SK-N-DZ (cell line): Measurements from ENCODE around the gene NAP1L4.

Experiments used
- DNase-seq: peaks from one replicate; pipeline ENCODE4 v3.0.0-alpha.2; 2015; ENCODE audit warnings: low spot score

The NAP1L4 gene

GRCh38 chr11:2926611-2927051 lies 65.5 kb downstream of the NAP1L4 start:
- no peak for DNase-seq

DNA sequence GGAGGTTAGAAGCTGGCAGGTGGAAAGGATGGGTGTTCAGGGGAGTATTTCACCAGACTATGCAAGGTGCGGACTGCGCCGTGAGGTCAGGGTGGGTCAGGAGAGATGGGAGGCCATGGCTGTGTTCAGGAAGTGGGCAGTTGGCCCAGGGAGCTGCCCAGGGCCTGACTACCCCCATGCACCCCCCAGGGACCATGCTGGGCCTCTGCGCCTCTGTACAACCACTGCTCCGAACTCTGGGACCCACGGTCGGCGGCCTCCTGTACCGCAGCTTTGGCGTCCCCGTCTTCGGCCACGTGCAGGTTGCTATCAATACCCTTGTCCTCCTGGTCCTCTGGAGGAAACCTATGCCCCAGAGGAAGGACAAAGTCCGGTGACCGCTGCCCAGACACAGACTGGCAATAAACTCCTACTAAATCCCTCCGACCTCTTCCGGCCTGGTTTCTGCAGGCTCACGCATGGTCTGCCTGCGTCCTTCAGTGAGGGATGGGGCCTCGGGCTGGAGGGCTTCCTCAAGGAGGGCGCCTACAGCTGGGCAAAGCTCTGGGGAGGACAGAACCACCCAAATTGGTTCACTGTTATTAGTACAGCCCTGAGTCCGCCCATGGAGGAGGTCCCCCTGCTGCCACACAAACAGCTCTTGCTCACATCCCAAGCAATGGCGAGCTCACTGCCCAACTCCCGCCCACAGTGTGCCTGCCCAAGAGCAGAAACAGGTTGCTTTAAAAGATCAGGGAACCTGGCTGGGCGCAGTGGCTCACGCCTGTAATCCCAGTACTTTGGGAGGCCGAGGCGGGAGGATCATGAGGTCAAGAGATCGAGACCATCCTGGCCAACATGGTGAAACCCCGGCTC lies 67.1 kb downstream of the NAP1L4 start:
- no peak for DNase-seq

- DNase-seq = no peak
These were observed 67.7 kb downstream of the NAP1L4 start for GRCh38 chr11:2924381-2924780.

- no peak for DNase-seq
These were observed 68.4 kb downstream of the NAP1L4 start for GRCh38 chr11:2923446-2924375.

DNA sequence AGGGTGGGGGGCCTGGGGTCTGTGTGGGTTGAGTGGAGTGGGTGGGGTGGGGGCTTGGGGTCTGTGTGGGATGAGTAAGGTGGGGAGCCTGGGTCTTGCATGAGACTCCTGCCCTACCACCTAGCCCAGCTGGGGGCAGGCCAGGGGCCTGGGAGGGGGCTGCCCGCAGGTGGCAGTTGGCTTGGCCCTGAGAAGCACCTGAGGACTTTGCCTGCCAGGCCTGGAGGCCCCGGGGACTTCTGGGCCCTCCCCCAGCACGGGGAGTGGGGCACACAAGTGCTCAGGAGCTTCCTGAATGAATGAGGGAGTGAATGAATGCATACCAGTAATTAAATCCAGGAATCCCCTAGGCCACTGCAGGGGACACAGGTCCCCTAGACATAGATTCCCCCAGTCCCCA lies 69.5 kb downstream of the NAP1L4 start:
- no peak for DNase-seq

- no peak for DNase-seq
These were observed 70.2 kb downstream of the NAP1L4 start for GRCh38 chr11:2921742-2922493.

DNA sequence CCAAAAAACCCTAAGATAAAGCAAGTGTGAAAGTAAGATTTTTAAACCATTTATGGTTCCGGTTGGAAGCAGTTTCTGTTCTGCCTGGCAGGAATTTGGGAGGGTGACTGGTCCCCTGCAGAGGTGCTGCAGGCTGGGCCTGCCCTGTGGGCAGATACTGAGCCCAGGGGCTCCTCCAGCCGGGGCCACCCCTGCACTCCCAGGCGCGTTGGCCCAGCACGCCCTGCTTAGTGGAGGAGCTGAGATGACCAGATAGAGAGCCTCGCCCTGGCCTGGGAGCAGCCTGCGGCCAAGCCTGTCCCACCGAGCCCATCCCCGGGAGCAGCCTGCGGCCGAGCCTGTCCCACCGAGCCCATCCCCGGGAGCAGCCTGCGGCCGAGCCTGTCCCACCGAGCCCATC lies 70.9 kb downstream of the NAP1L4 start:
- no peak for DNase-seq

DNA sequence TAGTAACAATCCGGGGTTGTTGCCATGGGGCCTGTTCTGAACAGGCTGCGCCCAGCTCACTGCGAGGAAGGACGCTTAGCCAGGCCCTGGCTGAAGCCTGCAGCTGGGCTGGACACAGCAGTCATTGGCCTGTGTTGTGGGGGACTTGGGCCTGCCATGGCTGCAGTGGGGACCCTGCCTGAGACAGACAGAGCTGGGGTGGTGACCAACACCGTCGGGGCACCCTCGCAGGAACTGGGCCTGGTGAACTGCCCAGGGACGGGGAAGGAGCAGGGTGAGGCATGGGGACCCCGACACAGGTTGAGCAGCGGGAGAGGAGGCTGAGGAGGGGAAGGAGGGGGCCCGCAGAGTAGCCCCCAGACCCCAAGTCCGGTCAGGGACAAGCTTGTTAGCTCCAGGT lies 71.8 kb downstream of the NAP1L4 start:
- DNase-seq = no peak

DNA sequence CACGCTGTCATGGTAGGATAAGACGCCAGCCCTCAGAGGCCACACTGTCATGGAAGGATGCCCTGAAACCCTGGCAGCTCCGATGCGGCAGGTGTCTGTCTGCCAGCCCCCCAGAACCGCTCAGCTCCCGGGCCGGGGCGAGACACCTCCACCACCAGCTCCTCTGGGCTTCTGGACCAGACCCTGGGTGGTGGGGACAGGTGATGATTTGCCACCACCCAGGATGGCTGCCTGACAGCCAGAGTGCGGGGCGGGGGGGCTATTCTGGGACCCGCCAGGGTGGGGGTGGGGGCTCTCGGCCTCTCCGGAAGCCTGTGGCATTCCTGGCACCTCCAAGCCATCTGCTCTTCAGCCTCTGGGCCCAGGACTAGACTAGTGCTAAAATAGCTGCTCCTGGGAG lies 72.3 kb downstream of the NAP1L4 start:
- DNase-seq = no peak

GRCh38 chr11:2919188-2919587 lies 72.9 kb downstream of the NAP1L4 start:
- no peak for DNase-seq

DNA sequence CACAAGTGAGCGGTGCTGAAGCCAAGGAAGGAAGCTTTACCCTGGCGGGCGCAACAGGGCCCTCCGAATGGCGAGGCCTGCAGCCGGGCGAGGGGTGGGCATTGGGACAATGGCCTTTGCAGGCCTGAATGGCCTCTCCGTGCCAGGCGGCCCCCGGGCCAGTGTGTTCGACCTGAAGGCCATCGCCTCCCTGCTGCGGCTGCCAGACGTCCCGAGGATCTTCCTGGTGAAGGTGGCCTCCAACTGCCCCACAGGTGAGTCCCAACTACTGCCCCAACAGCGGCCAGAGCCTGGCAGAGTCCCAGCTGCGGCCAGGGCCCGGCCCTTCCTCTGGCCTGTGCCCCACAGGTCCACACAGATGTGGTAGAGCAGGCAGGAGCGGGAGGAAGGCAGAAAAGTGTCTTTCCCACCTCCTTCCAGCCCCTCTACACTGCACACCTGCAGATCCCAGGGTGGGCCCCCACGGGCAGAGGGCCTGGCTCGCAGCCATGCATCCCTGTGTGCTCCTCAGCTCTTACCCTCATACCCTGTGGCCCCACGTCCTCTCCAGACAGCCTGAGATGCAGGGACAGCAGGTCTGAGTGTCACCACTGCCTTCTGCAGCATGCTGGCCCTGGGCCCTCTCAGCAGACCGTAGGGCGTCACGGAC lies 74.2 kb downstream of the NAP1L4 start:
- DNase-seq = no peak

GRCh38 chr11:2916892-2917645 lies 75.1 kb downstream of the NAP1L4 start:
- no peak for DNase-seq

GRCh38 chr11:2916114-2916891 lies 75.8 kb downstream of the NAP1L4 start:
- DNase-seq = no peak

GRCh38 chr11:2915473-2915872 lies 76.7 kb downstream of the NAP1L4 start:
- no peak for DNase-seq

DNA sequence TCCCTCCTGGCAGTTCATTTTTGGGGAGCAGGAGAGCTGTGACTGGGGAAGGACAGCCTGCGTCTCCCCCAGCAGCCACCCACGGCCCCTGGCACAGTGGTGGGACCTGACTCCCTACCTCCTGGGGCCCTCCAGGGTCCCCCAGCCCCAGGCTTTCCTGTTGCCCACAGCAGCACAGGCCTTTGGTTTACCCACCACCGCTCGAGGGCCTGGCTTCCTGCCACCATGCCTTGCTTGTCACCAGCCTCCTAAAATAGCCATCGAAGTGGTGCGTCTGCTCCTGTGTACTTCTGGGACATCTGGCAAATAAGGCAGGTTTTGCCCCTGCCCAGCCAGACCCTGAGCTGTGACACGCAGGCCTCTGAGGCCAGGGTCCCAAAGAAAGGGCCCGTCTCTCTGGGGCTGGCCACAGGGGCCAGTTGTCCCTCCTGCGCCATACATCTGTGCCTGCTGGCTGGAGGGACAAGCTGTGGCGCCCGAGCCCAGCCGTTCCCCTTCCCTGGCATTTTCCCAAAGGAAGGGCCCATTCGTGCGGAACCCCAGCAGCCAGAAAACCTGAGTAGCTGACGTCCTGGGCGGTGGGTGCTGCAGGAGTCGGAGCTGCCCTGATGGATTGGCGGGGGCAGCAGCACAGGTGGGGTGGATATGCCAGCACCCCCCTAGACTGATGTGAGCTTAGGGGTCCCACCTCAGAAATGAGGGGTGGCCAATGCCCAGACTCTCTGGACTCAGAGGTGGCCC lies 77.5 kb downstream of the NAP1L4 start:
- no peak for DNase-seq

DNA sequence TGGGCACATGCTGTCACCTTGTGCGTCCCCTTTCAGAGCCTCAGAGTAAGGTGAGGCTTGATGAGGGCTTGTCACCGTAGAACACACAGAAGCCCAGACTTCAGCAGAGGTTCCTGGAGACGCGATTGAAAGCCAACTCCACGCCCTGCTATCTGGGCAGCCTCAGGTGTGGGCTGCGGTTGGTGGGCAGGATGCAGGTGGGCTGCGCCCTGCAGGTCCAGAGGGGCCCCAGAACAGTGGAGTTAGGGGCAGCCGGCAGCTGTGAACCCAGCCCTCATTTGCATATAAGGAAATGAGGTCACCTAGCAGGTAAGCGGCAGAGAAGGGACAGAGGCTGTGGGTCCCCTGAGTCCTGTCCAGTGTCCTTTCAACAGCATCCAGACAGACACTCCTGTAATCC lies 78.4 kb downstream of the NAP1L4 start:
- no peak for DNase-seq

- no peak for DNase-seq
These were observed 79.1 kb downstream of the NAP1L4 start for GRCh38 chr11:2913019-2913431.

DNA sequence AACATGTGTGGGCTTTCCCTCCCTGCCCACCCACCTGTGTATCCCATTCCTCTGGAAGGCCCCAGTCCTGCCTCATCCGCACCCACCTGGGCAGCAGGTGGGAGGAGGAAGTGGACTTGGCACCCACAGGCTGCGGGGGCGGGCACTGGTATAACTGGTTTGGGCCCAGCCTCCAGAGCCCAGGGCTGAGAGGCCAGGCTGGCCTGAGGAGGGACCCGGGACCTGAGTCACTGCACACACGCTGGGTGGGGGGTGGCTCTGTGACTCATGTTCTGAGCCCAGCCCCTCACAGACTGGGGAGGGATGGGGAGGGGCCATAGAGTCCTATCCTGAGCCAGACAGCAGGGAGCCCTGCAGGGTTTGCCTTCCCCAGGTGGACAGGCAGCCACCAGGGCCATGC lies 79.6 kb downstream of the NAP1L4 start:
- DNase-seq = no peak

DNA sequence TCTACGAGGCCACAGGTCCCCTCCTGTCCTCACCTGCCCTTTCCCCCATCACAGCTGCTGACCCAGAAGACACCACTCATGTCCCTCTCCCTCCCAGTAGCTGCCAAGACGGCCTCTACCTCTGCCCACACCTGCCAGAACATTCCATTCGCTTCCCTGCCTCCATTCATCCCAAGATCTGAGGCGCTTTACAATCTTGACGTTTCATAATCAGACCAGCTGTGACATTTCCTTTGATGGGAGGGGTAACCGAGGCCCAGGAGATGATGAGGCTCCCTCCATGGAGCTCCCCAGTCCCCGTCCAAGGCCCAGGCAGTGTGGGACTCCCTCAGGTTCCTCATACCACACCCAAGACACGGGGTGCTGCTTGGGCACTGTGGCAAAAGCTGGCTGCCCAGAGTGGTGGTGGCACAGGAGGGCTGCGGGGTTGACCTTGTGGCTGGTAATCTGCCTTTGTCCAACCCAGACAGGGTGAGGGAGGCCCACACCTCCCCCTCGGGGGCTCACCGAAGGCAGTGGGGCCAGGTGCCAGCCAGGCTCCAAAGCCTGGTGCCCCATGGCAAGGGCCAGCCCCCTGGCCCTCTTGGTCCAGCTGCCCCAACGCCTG lies 80.2 kb downstream of the NAP1L4 start:
- no peak for DNase-seq
